HG03460 (cell line): ENCODE results near the gene C7.
"Not testable (repeated sequence)": the region's sequence is repeated elsewhere in the genome, so short reads cannot be mapped to it uniquely, and the experiment has no call there.

ENCODE experiments used
- ATAC-seq: cut with Tn5 transposase; IDR thresholded peaks from one replicate; pipeline ENCODE4 v1.9.1; 2021; ENCODE audit not compliant: unreplicated experiment

The C7 gene

GRCh38 chr5:40988746-40989510 lies 79.6 kb downstream of the C7 start:
- no peak for ATAC-seq

DNA sequence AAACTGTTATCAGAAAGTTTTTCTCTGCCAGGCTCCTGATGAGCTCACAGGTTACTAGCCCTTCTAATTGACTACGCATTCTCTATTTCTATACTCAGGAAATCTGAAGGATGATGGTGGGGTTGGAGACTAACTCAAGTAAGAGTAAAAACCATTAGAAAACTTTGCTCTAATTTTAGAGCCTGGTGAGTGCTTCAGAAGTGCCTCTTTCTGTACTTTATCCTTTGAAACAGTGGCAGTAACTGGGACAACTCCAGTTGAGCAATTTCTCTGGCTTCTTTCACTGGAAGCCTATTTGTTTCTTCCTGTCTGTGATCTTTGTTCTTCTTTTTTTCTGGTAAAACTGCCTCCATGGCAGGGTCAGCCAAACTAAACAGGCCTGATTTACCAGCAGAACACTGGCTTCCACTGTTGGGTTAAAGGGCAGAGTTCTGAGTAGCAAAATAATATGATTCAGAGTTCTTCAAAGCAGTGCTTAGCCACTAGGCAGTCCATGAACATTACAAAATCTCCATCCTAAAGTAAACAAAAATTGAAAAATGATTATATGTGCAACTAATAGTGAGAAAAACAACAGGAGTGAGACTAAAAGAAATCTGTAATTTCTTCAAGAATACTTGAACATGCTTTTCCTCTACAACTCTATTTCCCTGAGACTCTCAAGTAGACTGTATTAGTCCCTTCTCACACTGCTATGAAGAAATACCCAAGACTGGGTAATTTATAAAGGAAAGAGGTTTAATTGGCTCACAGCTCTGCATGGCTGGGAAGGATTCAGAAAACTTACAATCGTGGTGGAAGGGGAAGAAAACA lies 82.1 kb downstream of the C7 start:
- ATAC-seq: no peak

DNA sequence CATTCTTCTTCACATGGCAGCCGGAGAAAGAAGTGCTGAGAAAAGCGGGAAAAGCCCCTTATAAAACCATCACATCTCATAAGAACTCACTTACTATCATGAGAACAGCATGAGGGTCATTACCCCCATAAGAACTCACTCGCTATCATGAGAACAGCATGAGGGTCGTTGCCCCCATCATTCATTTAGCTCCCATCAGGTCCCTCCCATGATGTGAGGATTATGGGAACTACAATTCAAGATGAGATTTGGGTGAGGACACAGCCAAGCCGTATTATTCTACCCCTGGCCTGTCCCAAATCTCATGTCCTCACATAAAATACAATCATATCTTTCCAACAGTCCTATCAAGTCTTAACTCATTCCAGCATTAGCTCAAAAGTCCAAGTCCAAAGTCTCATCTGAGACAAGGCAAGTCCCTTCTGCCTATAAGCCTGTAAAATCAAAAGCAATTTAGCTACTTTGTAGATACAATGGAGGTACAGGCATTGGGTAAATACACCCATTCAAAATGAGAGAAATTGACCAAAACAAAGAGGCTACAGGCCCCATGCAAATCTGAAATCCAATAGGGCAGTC lies 82.8 kb downstream of the C7 start:
- ATAC-seq: no peak

DNA sequence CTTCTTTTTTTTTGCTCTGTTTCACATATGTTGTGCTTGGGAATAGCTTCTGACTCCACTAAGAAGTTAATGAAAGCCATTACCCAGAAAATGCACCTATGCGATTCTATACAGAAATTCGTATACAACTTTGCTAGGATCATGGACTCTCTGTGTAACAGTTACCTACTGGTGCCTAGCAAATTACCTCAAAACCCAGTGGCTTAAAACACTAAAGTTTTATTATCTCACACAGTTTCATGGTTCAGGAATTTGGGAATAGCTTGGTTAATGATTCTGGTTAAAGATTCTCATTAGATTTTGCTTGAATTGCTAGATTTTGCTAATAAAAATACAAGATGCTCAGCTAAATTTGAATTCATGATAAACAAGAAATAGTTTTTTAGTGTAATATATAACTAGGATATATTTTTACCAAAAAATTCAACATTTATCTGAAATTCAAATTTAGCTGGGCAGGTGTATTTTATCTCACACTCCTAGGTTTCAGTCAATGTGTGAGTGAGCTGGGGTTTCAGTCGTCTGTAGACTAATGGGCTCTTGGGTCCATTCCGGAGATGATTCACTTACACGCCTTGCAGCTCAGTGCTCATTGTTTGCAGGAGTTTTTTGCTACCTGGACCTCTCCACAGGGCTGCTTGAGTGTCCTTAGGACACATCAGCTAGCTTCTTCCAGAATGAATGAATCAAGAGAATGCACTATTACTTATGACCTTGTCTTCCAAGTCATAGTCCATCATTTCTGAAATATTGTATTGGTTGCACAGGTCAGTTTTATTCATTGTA lies 86.7 kb downstream of the C7 start:
- no peak for ATAC-seq

GRCh38 chr5:40999142-40999541 lies 89.8 kb downstream of the C7 start:
- no peak for ATAC-seq

- ATAC-seq: no peak
These were observed 90.7 kb downstream of the C7 start for GRCh38 chr5:40999966-41000365.

GRCh38 chr5:41003670-41004376 lies 94.5 kb downstream of the C7 start:
- ATAC-seq: no peak

GRCh38 chr5:41004931-41005330 lies 95.6 kb downstream of the C7 start:
- ATAC-seq: no peak

DNA sequence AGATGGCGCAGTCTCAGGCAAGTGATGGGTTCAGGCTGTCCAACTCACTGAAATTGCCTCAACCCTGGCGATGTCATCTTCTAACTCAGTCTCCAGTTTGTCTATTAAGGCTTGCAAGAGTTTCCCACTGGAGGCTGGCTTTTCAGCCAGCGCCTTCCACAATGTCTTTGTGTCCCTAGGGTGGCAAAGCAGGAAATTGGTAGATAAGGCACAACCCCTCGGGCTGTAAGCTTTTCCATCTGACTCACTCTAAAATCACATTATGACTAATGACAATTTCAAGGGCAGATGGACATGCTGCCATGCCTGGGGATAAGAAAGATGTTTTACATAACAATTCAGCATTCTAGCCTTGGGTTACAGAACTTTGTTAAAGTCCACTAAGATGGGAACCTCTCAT lies 99.9 kb downstream of the C7 start:
- ATAC-seq: no peak

DNA sequence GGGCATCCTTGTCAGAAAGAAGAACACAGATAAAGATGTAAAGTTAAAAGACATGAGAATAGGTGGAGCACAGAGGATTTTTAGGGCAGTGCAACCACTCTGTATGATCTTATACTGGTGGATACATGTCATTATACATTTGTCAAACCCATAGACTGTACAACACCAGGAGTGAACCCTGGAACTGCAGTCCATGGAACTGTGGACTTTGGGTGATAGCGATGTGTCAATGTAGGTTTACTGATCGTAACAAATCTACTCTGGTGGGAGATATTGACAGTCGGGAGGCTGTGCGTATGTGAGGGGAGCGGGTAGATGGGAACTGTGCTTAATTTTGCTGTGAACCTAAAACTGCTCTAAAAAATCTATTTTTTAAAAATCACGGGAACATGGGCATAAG lies 101.3 kb downstream of the C7 start:
- ATAC-seq: no peak

GRCh38 chr5:41012318-41012717 lies 103.0 kb downstream of the C7 start:
- ATAC-seq: no peak

GRCh38 chr5:41022600-41022999 lies 113.3 kb downstream of the C7 start:
- ATAC-seq: not testable (repeated sequence)
